ENCODE data around the gene CUL9.

DNA sequence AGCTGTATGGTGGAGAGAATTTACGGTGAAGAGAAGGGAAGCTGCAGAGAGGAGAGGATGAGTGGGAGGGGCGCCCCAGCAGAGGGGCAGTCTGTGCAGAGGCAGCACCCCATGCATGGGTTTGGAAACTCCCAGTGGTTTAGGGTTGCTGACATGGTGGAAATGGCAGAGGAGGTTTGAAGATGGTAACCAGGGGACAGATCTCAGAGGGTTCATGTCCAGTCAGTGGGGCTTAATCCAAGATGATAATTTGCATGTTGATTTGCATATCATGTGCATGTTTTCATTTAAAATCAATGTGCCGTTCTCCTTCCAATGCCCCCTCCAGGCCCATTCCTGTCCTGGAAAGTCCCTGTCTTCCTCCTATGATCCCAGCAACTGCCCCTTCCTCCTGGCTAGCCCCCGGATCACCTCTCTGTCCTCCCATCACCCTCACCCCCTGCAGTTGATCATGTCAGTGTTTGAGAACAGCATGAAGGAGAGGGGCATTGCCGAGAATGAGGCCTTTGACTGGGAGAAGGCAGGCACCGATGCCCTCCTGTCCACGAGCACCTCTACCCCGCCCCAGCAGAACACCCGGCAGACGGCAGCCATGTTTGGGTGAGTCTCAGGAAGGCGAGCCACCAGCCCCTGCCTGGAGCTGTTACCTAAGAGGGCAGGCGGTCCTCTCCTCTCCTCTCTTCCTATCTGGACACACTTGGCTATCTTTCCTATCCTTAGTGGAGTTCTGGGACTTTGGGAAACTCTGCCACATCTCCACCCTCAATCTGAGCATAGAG is 75.6 kb downstream of the CUL9 start:
- TF ChIP-seq, protein P1, sequence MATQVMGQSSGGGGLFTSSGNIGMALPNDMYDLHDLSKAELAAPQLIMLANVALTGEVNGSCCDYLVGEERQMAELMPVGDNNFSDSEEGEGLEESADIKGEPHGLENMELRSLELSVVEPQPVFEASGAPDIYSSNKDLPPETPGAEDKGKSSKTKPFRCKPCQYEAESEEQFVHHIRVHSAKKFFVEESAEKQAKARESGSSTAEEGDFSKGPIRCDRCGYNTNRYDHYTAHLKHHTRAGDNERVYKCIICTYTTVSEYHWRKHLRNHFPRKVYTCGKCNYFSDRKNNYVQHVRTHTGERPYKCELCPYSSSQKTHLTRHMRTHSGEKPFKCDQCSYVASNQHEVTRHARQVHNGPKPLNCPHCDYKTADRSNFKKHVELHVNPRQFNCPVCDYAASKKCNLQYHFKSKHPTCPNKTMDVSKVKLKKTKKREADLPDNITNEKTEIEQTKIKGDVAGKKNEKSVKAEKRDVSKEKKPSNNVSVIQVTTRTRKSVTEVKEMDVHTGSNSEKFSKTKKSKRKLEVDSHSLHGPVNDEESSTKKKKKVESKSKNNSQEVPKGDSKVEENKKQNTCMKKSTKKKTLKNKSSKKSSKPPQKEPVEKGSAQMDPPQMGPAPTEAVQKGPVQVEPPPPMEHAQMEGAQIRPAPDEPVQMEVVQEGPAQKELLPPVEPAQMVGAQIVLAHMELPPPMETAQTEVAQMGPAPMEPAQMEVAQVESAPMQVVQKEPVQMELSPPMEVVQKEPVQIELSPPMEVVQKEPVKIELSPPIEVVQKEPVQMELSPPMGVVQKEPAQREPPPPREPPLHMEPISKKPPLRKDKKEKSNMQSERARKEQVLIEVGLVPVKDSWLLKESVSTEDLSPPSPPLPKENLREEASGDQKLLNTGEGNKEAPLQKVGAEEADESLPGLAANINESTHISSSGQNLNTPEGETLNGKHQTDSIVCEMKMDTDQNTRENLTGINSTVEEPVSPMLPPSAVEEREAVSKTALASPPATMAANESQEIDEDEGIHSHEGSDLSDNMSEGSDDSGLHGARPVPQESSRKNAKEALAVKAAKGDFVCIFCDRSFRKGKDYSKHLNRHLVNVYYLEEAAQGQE (IDR thresholded peaks at IDR 0.05; ENCODE audit: borderline replicate concordance): no peak
- TF ChIP-seq POLR2AphosphoS5 (IDR thresholded peaks at IDR 0.05) (no peak), MXI1 (conservative IDR thresholded peaks at IDR 0.05; ENCODE audit: poor library complexity, severe bottlenecking) (no peak), RAD21 (conservative IDR thresholded peaks at IDR 0.05) (no peak), EP300 (conservative IDR thresholded peaks at IDR 0.05; ENCODE audit: poor library complexity, severe bottlenecking) (no peak), EZH2 (IDR thresholded peaks at IDR 0.05; ENCODE audit: borderline replicate concordance, insufficient read depth, low read length, poor library complexity, severe bottlenecking) (no peak), TAF1 (IDR thresholded peaks at IDR 0.05; ENCODE audit: low read depth) (no peak)
- TF ChIP-seq, protein P2, sequence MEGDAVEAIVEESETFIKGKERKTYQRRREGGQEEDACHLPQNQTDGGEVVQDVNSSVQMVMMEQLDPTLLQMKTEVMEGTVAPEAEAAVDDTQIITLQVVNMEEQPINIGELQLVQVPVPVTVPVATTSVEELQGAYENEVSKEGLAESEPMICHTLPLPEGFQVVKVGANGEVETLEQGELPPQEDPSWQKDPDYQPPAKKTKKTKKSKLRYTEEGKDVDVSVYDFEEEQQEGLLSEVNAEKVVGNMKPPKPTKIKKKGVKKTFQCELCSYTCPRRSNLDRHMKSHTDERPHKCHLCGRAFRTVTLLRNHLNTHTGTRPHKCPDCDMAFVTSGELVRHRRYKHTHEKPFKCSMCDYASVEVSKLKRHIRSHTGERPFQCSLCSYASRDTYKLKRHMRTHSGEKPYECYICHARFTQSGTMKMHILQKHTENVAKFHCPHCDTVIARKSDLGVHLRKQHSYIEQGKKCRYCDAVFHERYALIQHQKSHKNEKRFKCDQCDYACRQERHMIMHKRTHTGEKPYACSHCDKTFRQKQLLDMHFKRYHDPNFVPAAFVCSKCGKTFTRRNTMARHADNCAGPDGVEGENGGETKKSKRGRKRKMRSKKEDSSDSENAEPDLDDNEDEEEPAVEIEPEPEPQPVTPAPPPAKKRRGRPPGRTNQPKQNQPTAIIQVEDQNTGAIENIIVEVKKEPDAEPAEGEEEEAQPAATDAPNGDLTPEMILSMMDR (IDR thresholded peaks at IDR 0.05; ENCODE audit: poor library complexity, severe bottlenecking): no peak
